OCI-LY7 (cell line): Measurements from ENCODE around the gene TBX2.

Experiments used
- EZH2phosphoT487 ChIP-seq: fragments of 200-600 bp; sonication (generic); IDR thresholded peaks from 2 replicates; pipeline ENCODE4 v1.6.1; 2018; ENCODE audit warnings: low read depth, borderline replicate concordance, mild to moderate bottlenecking, mixed run types, antibody characterized with exemption, low read length, moderate library complexity, mixed read lengths
- TF ChIP-seq, protein P1 (sequence below): fragments of 200-600 bp; sonication (generic); conservative IDR thresholded peaks from 2 replicates; pipeline ENCODE4 v1.5.1; 2014; ENCODE audit warnings: mild to moderate bottlenecking, antibody characterized with exemption, low read length, moderate library complexity, mixed read lengths

DNA sequence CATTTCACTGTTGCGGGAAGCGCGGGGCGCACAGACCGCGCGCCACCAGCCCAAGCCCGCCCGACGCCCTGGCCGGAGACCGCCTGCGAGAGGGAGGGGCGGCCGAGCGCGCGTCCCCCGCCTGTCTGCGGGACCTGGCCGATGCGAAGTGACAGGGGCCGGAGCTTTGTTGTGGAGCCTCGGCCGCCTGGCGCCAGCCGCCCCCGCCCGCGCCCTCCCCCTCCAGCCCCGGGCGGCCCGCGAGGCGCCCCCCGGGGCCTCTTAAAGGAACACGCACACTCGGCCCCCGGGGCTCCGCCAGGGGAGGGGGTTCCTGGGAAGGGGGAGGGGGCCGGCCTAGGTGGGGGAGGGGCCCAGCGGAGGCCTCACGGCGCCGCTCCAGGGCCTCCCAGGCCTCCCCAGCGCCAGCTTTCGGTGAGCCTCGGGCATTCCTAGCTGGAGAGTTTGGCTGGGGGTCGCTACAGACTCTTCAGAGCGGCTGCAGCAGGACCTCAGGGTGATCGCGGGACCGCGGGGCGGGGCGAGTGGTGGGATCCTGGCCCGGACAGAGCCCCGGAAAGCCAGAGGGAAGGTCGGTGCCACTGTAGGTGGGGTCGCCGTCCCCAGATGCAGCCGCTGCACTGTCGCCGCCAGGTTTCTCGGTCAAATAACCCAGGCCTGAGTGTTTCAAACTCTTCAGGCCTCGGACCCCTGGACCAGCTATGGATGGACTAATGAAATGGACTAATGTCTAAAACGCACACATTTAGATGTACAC is 2.4 kb upstream of the TBX2 start:
- TF ChIP-seq, protein P1, sequence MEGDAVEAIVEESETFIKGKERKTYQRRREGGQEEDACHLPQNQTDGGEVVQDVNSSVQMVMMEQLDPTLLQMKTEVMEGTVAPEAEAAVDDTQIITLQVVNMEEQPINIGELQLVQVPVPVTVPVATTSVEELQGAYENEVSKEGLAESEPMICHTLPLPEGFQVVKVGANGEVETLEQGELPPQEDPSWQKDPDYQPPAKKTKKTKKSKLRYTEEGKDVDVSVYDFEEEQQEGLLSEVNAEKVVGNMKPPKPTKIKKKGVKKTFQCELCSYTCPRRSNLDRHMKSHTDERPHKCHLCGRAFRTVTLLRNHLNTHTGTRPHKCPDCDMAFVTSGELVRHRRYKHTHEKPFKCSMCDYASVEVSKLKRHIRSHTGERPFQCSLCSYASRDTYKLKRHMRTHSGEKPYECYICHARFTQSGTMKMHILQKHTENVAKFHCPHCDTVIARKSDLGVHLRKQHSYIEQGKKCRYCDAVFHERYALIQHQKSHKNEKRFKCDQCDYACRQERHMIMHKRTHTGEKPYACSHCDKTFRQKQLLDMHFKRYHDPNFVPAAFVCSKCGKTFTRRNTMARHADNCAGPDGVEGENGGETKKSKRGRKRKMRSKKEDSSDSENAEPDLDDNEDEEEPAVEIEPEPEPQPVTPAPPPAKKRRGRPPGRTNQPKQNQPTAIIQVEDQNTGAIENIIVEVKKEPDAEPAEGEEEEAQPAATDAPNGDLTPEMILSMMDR = no peak
- no peak for TF ChIP-seq EZH2phosphoT487
